HG02943 (cell line): ENCODE results near the gene CD300A.
"Not testable (repeated sequence)": the region's sequence is repeated elsewhere in the genome, so short reads cannot be mapped to it uniquely, and the experiment has no call there.

ENCODE experiments used
- ATAC-seq: cut with Tn5 transposase; IDR thresholded peaks from one replicate; pipeline ENCODE4 v1.9.1; 2021; ENCODE audit warnings: mild to moderate bottlenecking, low read depth, moderate library complexity; ENCODE audit not compliant: unreplicated experiment

CD300A gene

GRCh38 chr17:74475189-74475588 is 8.8 kb downstream of the CD300A start:
- no peak for ATAC-seq

GRCh38 chr17:74477411-74477810 is 11.0 kb downstream of the CD300A start:
- no peak for ATAC-seq

GRCh38 chr17:74478420-74479100 is 12.1 kb downstream of the CD300A start:
- ATAC-seq: no peak

- no peak for ATAC-seq
Observed at GRCh38 chr17:74480290-74480689, 13.9 kb downstream of the CD300A start.

- no peak for ATAC-seq
Observed at GRCh38 chr17:74481621-74482020, 15.2 kb downstream of the CD300A start.

- no peak for ATAC-seq
Observed at GRCh38 chr17:74484066-74484465, 17.6 kb downstream of the CD300A start.

GRCh38 chr17:74485022-74485743 is 18.7 kb downstream of the CD300A start:
- no peak for ATAC-seq

GRCh38 chr17:74485841-74486240 is 19.4 kb downstream of the CD300A start:
- no peak for ATAC-seq

- not testable (repeated sequence) for ATAC-seq
Observed at GRCh38 chr17:74488276-74488675, 21.8 kb downstream of the CD300A start.

- ATAC-seq: no peak
Observed at GRCh38 chr17:74490716-74491115, 24.3 kb downstream of the CD300A start.

GRCh38 chr17:74491626-74492025 is 25.2 kb downstream of the CD300A start:
- no peak for ATAC-seq

GRCh38 chr17:74493331-74493833 is 26.9 kb downstream of the CD300A start:
- ATAC-seq: no peak

GRCh38 chr17:74497471-74497870 is 31.0 kb downstream of the CD300A start:
- ATAC-seq: no peak

- ATAC-seq: no peak
Observed at GRCh38 chr17:74499992-74500391, 33.6 kb downstream of the CD300A start.

- no peak for ATAC-seq
Observed at GRCh38 chr17:74502861-74503260, 36.4 kb downstream of the CD300A start.

GRCh38 chr17:74503949-74504348 is 37.5 kb downstream of the CD300A start:
- ATAC-seq: not testable (repeated sequence)

- ATAC-seq: no peak
Observed at GRCh38 chr17:74508156-74508555, 41.7 kb downstream of the CD300A start.

- no peak for ATAC-seq
Observed at GRCh38 chr17:74512036-74512435, 45.6 kb downstream of the CD300A start.

GRCh38 chr17:74512624-74513091 is 46.2 kb downstream of the CD300A start:
- ATAC-seq: no peak

- no peak for ATAC-seq
Observed at GRCh38 chr17:74513987-74514631, 47.7 kb downstream of the CD300A start.

GRCh38 chr17:74514632-74515334 is 48.3 kb downstream of the CD300A start:
- ATAC-seq: no peak
